ENCODE measurements around the gene OXSM. TPM values are rescaled to one million over a fixed set of nuclear protein-coding genes. Genes with fewer than 3 reads are reported as not detected.

Gene OXSM
- total RNA-seq, 1 donor = 15.1 TPM

DNA sequence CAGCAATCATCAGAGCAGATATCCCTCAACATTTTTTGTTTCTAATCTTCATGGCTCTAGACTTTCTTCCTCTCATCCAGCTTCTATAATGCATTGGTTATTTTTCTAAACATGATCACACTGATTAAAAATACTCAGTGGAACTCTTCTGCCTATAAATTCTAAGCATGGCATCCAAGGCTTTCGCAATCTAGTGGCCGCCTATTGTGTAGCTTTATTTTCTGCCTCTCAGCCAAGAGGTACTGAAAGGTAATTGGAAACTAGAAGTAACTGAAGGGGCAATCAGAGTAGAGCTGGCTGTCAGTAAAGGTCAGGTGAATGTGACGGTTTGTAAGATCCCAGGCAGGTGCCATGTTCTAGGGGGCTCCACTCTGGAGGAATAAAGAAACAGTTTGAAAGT, 33.4 kb downstream of the OXSM start:
- Histone ChIP-seq H3K9me3 (ENCODE audit: low read depth, low read length) (no peaks in the 10 kb centered on the region), H3K4me3 (ENCODE audit: low read length) (no peak overlapping the region), H3K27me3 (ENCODE audit: insufficient read depth, low read length) (no peaks in the 10 kb centered on the region), H3K4me1 (ENCODE audit: insufficient read depth, low read length) (no peaks in the 10 kb centered on the region)

DNA sequence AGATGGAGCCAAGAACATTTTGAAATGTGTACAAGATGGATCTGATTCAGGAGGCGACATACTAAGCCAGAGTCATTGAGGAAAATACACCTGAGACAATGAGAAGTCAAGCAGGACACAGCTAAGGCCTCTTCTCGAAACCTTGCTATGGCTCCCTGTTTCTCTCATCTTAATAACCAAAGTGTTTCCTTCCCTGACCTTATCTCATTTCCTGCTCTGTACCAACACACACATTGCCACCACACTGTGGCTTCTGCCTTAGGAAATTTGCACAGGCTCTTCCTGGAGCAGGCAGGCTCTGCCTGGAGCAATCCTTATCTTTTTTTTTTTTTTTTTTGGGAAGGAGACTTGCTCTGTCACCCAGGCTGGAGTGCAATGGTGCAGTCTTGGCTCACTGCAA, 36.6 kb downstream of the OXSM start:
- no peaks in the 10 kb centered on the region for H3K4me1 ChIP-seq (ENCODE audit: insufficient read depth, low read length)
- no peaks in the 10 kb centered on the region for H3K27me3 ChIP-seq (ENCODE audit: insufficient read depth, low read length)
- no peak overlapping the region for H3K4me3 ChIP-seq (ENCODE audit: low read length)
- no peaks in the 10 kb centered on the region for H3K9me3 ChIP-seq (ENCODE audit: low read depth, low read length)

DNA sequence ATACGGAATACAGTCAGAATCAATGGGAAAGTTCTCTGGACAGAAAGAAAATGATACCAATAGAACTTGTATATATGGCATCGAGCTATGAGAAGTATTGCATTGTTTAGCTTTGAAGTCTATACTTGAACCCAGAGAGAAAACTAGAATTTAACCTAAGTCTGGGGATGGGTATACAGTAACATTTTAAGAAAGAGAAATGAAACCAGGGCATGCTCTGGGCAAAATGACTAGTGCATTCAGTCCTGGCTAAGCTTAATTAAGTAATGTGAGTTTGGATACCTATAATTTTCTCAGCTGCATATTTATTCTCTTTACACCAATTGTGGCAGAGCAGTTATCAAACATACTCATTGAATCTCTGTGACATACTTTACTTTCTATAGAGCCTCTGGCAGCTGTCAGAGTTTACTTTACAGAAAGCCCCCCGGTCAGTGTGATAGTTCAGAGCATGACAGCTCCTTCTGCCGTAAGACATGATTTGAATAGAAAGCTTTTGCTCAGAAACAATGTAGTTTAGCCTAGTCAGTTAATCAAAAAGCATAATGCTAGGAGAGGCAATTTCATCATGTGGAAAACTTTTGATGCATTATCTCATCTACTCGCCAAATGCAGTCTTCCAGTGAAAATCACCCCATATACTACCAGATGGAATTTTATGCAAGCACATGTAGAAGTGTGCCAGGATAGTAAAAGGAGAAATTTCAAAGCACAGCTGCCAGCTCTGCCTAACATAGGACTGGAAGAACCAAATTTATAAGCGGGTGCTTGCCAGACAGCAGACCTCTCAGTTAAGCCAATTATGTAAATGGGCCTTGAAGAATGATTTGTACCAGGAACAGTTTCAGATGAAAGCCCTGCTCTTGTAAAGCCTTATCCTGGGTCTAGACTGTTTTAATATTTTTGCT, 40.7 kb downstream of the OXSM start:
- no peaks in the 10 kb centered on the region for H3K27me3 ChIP-seq (ENCODE audit: insufficient read depth, low read length)
- no peaks in the 10 kb centered on the region for H3K4me1 ChIP-seq (ENCODE audit: insufficient read depth, low read length)
- no peaks in the 10 kb centered on the region for H3K9me3 ChIP-seq (ENCODE audit: low read depth, low read length)
- no peak overlapping the region for H3K4me3 ChIP-seq (ENCODE audit: low read length)

GRCh38 chr3:25831578-25831977, 41.7 kb downstream of the OXSM start:
- Histone ChIP-seq H3K9me3 (ENCODE audit: low read depth, low read length) (no peaks in the 10 kb centered on the region), H3K4me3 (ENCODE audit: low read length) (no peak overlapping the region), H3K4me1 (ENCODE audit: insufficient read depth, low read length) (no peaks in the 10 kb centered on the region), H3K27me3 (ENCODE audit: insufficient read depth, low read length) (no peaks in the 10 kb centered on the region)

DNA sequence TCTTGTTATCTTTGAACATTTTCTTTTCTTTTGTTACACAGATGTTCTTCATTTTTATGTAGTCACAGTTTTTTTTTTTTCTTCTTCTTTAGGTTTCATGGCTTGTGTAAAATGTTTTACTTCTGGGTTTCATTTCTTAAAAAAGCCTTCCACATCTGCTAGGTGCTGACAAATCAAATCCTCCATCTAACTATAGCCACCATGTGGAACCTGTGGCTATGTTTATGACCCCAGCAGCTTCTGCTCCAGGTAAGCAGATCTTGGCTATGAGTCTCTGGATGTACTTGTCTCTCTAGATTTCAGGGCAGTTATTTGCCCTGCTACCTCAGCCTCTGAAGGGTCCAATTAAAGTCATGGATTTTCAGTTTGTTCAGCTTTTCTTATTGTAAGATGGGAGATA, 44.5 kb downstream of the OXSM start:
- Histone ChIP-seq H3K9me3 (ENCODE audit: low read depth, low read length) (no peaks in the 10 kb centered on the region), H3K4me3 (ENCODE audit: low read length) (no peak overlapping the region), H3K27me3 (ENCODE audit: insufficient read depth, low read length) (no peaks in the 10 kb centered on the region), H3K4me1 (ENCODE audit: insufficient read depth, low read length) (no peaks in the 10 kb centered on the region)

DNA sequence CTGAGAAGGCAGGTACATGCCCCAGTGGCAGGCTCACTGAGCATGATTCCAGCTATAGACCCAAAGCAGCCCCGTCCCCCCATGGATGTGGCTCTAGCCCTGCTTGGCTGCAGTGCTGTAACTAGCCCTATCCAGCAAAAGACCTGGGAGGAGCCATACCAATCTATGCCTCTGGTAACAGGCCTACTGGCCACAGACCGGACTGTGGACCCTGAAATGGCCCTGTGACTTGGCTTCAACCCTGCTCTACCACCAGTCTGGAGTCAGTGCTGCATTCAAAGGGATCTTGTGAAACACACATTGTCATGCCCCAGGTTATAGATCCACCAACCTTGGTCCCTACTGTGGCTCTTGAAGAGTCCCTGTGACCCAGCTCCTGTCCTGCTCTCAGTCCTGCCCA, 46.7 kb downstream of the OXSM start:
- Histone ChIP-seq H3K4me1 (ENCODE audit: insufficient read depth, low read length) (no peaks in the 10 kb centered on the region), H3K27me3 (ENCODE audit: insufficient read depth, low read length) (no peaks in the 10 kb centered on the region), H3K9me3 (ENCODE audit: low read depth, low read length) (no peaks in the 10 kb centered on the region), H3K4me3 (ENCODE audit: low read length) (no peak overlapping the region)

DNA sequence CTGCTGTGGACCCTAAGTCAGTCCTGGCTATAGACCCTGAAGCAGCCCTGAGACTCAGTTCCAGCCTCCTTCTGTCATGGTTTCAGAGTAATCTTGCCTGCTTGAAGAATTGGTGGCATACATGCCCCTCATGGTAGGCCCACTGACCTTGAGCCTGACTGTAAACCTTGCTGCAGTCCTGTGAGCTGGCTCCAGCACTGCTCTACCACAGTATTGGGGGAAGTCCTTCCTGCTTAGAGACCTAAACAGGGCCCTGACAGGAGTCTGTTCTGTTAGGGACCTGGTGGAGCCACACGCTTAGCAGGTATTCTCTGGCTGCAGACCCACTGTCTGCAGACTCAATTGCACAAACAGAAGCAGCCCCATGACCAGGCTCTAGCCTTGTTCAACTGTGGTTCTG, 47.1 kb downstream of the OXSM start:
- no peaks in the 10 kb centered on the region for H3K27me3 ChIP-seq (ENCODE audit: insufficient read depth, low read length)
- no peak overlapping the region for H3K4me3 ChIP-seq (ENCODE audit: low read length)
- no peaks in the 10 kb centered on the region for H3K4me1 ChIP-seq (ENCODE audit: insufficient read depth, low read length)

GRCh38 chr3:25840099-25840498, 50.2 kb downstream of the OXSM start:
- Histone ChIP-seq H3K27me3 (ENCODE audit: insufficient read depth, low read length) (no peaks in the 10 kb centered on the region), H3K9me3 (ENCODE audit: low read depth, low read length) (no peaks in the 10 kb centered on the region), H3K4me1 (ENCODE audit: insufficient read depth, low read length) (no peaks in the 10 kb centered on the region), H3K4me3 (ENCODE audit: low read length) (no peak overlapping the region)

More for the DNA sequence above, 47.1 kb downstream of the OXSM start:
- H3K9me3 ChIP-seq (ENCODE audit: low read depth, low read length) = no peaks in the 10 kb centered on the region

GRCh38 chr3:25843332-25843731, 53.4 kb downstream of the OXSM start:
- no peaks in the 10 kb centered on the region for H3K4me1 ChIP-seq (ENCODE audit: insufficient read depth, low read length)
- H3K4me3 ChIP-seq (ENCODE audit: low read length) = no peak overlapping the region
- H3K9me3 ChIP-seq (ENCODE audit: low read depth, low read length) = no peaks in the 10 kb centered on the region
- no peaks in the 10 kb centered on the region for H3K27me3 ChIP-seq (ENCODE audit: insufficient read depth, low read length)

Other genes with a start within 250 kb of the OXSM start
- gene TOP2B, start 125.2 kb upstream of the OXSM start, total RNA-seq = 126 TPM
- gene NGLY1, start 6.6 kb upstream of the OXSM start, total RNA-seq = 39.1 TPM